ENCODE results near the gene PELO. TPM values are rescaled to one million over a fixed set of nuclear protein-coding genes. Genes with fewer than 3 reads are reported as not detected.

PELO gene
- total and polyA plus RNA-seq, 2 donors (not counting 1 experiment from before 2014, with no cell fraction given): 2.2 to 5.8 TPM

DNA sequence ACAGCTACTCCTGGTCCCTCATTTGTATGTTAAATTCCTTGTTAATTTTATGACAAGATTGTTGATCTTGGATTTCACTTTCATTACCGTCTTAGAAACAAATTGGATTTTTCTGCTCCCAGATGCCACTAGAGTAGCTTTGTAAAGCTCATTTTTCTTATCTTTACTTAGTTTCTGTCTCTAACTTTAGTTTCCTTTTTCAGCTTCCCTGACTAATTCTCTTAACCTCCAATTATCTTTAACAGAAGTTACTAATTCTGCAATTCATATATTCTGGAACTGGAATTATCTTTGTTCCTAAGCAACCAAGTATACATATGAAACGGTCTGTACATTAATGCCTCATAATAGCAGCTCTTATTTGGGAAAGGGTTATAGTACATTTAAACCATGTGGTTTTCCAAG, 16.7 kb downstream of the PELO start:
- Histone ChIP-seq H3K27ac (ENCODE audit: low read length in 2 of 2) (no peak overlapping the region), H3K36me3 (replicated peaks in 1 of 2; ENCODE audit: control extremely low read depth in 1 of 2, control insufficient read depth in 1 of 2, extremely low read depth in 1 of 2, insufficient read depth in 2 of 2, low read length in 1 of 2) (no peaks in the 10 kb centered on the region), H3K9me3 (ENCODE audit: control extremely low read depth in 1 of 3, control insufficient read depth in 2 of 3, insufficient read depth in 1 of 3, low read length in 2 of 3) (no peaks in the 10 kb centered on the region), H3K4me3 (ENCODE audit: control extremely low read depth in 1 of 5, extremely low read depth in 1 of 5, insufficient read depth in 1 of 5, low read depth in 2 of 5, low read length in 4 of 5) (no peak overlapping the region), H3K4me2 (replicated peaks; ENCODE audit: low read depth, low read length, poor library complexity, severe bottlenecking) (no peak overlapping the region), H3K4me1 (ENCODE audit: control insufficient read depth in 2 of 2, insufficient read depth in 2 of 2, low read length in 2 of 2) (peaks cover 14 to 17% of the 10 kb centered on the region in 2 donors), H4K20me1 (ENCODE audit: control insufficient read depth, insufficient read depth, low read length, poor library complexity, severe bottlenecking) (no peaks in the 10 kb centered on the region), H3K79me2 (ENCODE audit: control insufficient read depth, insufficient read depth, low read length) (peaks cover 11% of the 10 kb centered on the region), H2AFZ (ENCODE audit: insufficient read depth, low read depth, low read length, poor library complexity, severe bottlenecking) (no peak overlapping the region), H3K9ac (ENCODE audit: low read length) (no peak overlapping the region), H3K27me3 (replicated peaks in 1 of 4; ENCODE audit: control extremely low read depth in 1 of 4, control insufficient read depth in 3 of 4, insufficient read depth in 4 of 4, low read length in 3 of 4) (no peaks in the 10 kb centered on the region)
- POLR2A ChIA-PET: no interaction called here
- ATAC-seq (ENCODE audit: low read depth) (no peak), DNase-seq (no peak)
- Mint-ChIP-seq H3K4me1 (peaks cover 39% of the 10 kb centered on the region), H3K4me3 (no peak overlapping the region), H3K27ac (no peak overlapping the region), H3K27me3 (no peaks in the 10 kb centered on the region), H3K9me3 (ENCODE audit: insufficient read depth) (no peaks in the 10 kb centered on the region)
- intact Hi-C loops (cut with micrococcal nuclease): no loop called here
- no CpG with 5 or more reads among the region's 2 CpGs for WGBS (ENCODE audit: insufficient coverage)
- CTCF ChIA-PET: no interaction called here
- TF ChIP-seq CTCF (IDR thresholded peaks at IDR 0.05): no peak
- no peak for TF ChIP-seq EZH2 (IDR thresholded peaks at IDR 0.05; ENCODE audit: borderline replicate concordance, insufficient read depth, low read depth, low read length, poor library complexity, severe bottlenecking)

- no peak overlapping the region for H3K9ac ChIP-seq (ENCODE audit: low read length)
- no peak overlapping the region for H3K4me2 ChIP-seq (replicated peaks; ENCODE audit: low read depth, low read length, poor library complexity, severe bottlenecking)
- no peaks in the 10 kb centered on the region for H3K36me3 ChIP-seq (replicated peaks in 1 of 2; ENCODE audit: control extremely low read depth in 1 of 2, control insufficient read depth in 1 of 2, extremely low read depth in 1 of 2, insufficient read depth in 2 of 2, low read length in 1 of 2)
- Mint-ChIP-seq H3K4me3 (no peak overlapping the region), H3K9me3 (ENCODE audit: insufficient read depth) (no peaks in the 10 kb centered on the region), H3K4me1 (peaks cover 36% of the 10 kb centered on the region), H3K27ac (no peak overlapping the region), H3K27me3 (no peaks in the 10 kb centered on the region)
- H3K4me1 ChIP-seq (ENCODE audit: control insufficient read depth in 2 of 2, insufficient read depth in 2 of 2, low read length in 2 of 2): peaks cover 14 to 17% of the 10 kb centered on the region in 2 donors
- H2AFZ ChIP-seq (ENCODE audit: insufficient read depth, low read depth, low read length, poor library complexity, severe bottlenecking): no peak overlapping the region
- ChIA-PET POLR2A (no interaction called here), CTCF (interaction anchor here (0.6 kb wide), 1 partner anchor 145 kb away, joined by 3 read pairs; no protein-coding TSS in a partner anchor)
- ATAC-seq (ENCODE audit: low read depth) (no peak), DNase-seq (no peak)
- no peak overlapping the region for H3K4me3 ChIP-seq (ENCODE audit: control extremely low read depth in 1 of 5, extremely low read depth in 1 of 5, insufficient read depth in 1 of 5, low read depth in 2 of 5, low read length in 4 of 5)
- H3K79me2 ChIP-seq (ENCODE audit: control insufficient read depth, insufficient read depth, low read length): peaks cover 6% of the 10 kb centered on the region
- no peak overlapping the region for H3K27ac ChIP-seq (ENCODE audit: low read length in 2 of 2)
- H3K27me3 ChIP-seq (replicated peaks in 1 of 4; ENCODE audit: control extremely low read depth in 1 of 4, control insufficient read depth in 3 of 4, insufficient read depth in 4 of 4, low read length in 3 of 4): no peaks in the 10 kb centered on the region
- H3K9me3 ChIP-seq (ENCODE audit: control extremely low read depth in 1 of 3, control insufficient read depth in 2 of 3, insufficient read depth in 1 of 3, low read length in 2 of 3): no peaks in the 10 kb centered on the region
- no peaks in the 10 kb centered on the region for H4K20me1 ChIP-seq (ENCODE audit: control insufficient read depth, insufficient read depth, low read length, poor library complexity, severe bottlenecking)
- intact Hi-C loops (cut with micrococcal nuclease): no loop called here
- TF ChIP-seq EZH2 (IDR thresholded peaks at IDR 0.05; ENCODE audit: borderline replicate concordance, insufficient read depth, low read depth, low read length, poor library complexity, severe bottlenecking) (no peak), CTCF (IDR thresholded peaks at IDR 0.05) (no peak)
- no CpG with 5 or more reads among the region's 2 CpGs for WGBS (ENCODE audit: insufficient coverage)
These were observed 17.3 kb downstream of the PELO start for GRCh38 chr5:52804981-52805380.
